C1 segment of cervical spinal cord (tissue), 14 donors: ENCODE results near the gene VSNL1.
"Not testable (repeated sequence)": the region's sequence is repeated elsewhere in the genome, so short reads cannot be mapped to it uniquely, and the experiment has no call there.

ENCODE experiments used
- DNase-seq, 14 donors: peaks; one replicate each; lab custom pipeline; 2025; lab: John Stamatoyannopoulos, UW

VSNL1 gene

DNA sequence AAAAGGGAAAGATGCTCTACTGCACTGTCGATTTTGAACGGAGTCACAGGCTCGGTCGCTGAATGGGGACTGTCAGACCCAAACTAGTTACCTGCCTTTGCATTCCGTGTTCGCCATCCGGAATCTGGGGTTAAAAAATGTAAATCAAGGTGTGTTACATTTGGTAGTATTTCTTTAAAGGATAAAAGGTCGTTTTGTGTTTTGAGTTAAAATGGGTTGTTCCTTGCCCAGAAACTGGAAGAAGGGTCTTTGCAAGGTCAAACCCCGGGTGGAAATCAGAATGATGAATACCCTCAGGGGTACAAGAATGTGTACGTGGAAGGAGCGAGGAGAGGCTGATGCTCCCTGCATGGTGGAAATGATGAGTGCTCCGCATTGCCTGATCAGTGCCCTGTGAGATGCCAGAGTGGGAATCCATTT is 1.0 kb downstream of the VSNL1 start:
- DNase-seq = peak in 1 of 14 donors; percentile 66

DNA sequence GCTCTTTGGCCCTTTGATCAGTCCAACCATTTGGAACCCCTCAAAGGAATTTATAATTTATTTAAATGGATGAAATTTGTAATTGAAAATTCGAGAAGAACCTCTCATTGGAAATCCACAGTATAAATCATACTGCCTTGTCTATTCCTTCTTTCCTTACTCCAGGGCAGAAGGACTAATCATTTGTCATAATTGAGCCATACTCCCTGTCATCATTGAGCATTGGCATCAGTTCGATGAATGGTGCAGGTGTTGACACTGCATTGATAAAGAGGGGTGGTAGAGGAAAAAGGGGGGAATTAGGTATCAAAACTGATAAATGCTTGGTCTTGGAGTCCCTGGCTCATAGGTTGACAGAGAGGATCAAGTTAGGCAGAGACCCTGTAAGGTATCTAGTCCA is 2.0 kb downstream of the VSNL1 start:
- DNase-seq = peak in 1 of 14 donors; percentile 44

DNA sequence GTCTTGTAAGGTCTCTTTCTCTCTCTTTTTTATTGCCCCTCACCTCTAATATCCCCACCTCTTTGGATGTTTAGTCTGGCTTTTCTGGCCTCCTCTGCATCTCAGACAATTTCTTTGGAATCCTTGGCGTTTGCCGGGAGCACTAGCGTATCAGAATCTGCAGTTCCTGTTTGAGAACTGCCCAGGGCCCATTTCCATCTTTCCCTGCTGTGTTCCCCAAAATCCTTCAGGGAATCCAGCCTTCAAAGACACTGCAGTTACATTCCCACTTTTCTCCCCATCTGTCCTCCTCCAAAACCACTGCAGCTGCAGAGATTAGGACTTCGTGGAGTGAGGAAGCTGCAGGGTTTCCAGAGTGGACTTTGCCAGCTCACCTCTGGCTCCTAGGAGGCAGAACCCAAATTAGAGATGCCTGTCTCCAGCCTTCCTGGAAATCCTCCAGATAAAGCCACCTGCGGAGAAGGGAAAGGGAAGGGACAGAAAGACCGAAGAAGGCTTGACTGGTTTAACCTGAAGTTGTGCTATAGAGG is 2.7 kb downstream of the VSNL1 start:
- DNase-seq = peak in 1 of 14 donors; percentile 75

DNA sequence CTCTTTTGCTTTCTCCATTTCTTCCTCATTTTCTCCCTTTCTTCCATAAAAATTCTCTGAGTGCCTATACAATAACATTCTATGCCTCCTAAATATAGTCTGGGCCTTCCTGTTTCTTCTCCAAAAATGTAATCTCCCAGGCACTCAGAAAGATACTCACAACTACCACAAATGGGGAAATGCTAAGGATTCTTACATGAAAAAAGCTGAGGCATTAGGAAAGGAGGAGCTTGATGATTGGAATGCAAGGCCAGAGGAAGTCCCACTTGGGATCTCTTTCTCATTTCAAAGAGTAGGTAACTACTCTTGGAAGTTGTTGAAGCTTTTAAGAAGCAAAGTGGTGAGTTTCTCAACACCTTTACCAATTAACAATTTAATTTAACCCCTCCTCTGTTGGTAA is 3.4 kb downstream of the VSNL1 start:
- DNase-seq = peak in 1 of 14 donors; percentile 36

DNA sequence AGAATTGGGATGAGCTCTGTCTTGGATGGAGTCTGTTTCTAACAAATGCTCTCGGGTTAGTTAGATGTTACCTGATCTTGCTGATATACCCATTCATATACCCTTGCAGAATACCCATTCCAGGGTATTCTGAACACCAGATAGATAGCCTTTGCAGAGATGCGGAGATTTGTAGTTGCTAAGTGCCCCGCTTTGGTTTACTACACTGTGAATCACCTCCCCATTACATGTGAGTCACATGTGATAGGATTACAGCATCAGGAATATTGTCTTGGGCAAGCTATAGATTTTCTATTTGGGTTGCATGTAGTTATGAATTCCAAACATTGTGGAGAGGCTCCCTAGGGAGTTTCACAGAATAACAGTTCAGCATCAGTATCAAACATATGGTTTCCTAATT is 3.8 kb downstream of the VSNL1 start:
- DNase-seq = no peak

DNA sequence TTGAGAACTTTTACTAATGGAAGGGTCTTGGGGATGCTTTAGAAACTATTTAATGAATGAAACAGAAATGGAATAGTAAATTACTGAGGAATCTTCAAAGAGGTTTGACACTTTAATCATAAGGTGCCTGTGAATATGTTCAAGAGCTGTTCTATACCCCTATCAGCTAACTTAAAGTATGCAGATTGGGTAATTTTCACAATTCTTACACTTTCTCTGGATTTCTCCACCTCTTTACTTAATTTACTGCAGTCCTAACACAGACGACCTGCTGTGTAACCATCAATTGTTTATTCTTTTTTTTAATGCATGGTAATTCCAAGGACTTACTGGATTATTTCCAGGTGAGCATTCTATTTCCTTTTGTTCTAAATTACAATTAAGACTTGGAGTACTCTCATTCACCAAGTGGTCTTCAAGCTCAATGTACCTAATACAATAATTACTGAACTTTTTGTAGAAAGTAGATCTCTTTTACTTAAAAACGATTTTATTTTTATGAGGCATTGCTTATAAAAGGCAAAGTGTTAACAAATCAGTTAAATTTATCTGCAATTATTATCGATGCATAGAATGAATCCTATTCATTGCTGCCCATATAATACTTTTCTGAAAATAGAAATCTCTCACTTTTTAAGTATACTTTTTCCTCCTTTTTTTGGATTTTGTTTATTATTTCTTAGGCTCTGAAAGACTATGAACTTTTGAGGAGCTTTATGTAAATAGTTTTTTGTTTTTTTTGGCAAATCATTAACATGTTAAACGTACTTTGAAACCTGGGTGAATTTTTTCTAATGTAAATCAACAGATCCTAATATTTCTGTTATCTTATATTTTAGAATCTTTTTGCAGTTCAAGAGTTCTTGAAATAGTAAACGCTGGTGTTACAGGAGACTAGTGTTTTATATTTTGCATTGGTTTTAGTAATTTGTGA is 5.5 kb downstream of the VSNL1 start:
- DNase-seq = no peak

DNA sequence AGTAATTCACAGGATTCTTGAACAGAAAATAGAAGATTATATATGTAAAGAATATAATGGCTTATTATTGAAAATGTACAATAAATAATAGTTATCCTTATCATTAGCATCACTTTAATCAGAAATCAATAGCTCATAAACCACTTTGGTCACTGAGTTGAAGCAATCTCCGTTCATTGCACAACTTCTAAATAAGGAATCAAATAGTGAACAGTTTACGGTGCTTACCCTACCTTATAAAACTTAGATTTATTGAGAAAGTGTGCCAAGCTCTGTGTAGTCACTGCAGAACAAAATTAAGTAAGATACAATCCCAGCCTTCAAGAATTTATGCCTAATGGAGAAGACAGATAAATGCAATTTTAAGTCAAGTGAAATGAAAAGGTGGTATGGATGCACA is 6.7 kb downstream of the VSNL1 start:
- DNase-seq = no peak

DNA sequence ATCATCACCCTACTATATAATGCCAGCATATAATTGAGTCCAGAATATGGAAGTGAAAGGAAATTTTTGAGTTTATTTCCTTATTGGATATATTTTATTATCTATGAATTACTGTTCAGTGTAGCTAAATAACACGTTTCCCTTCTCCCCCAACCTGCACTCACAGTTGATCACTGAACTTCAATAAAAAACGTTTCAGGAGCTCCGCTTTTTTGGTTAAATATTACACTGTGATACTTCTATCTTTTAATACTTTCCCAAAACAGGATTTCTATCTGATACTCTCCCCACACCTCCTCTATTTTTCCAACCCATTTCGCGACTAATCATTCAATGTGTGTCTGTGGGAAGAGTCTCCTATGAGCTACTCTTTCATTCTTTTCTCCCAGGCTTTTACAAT is 7.2 kb downstream of the VSNL1 start:
- no peak for DNase-seq

DNA sequence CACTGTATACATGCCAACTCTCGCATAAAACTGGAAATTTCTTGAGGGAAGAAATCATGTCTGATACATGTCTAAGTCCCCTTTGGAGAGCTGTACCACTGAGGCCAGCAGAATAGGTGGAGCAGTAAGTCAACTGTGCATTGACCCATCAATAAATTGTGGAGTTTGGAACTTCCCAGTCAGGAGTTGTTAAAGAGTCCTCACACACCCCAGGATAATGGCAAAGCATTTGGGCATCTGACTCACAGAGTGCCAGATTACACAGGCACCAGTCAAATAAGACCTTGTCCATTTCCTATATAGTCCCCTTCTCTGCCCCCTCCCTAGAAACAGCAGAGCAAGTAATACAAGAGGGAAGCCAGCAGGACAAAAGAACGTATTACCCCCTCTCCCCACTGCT is 10.4 kb downstream of the VSNL1 start:
- DNase-seq = no peak

DNA sequence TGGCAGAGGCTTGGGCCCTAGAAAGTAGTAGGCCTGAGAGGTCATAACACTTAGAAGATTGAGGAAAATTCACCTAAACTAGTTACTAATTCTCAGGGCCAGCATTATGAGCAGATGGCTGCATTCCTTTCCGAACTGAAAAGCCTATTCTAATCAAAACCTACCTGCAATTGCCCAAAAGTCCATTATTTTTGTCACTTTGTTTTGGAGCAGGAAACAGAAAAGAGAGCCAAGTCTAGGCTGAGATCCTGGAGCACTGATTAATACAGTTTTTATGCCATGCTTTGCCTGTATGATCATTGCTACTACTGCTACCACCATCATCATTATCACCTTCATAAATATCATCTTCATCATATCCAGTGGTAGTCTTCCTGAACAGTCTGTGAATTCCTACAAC is 14.7 kb downstream of the VSNL1 start:
- no peak for DNase-seq

DNA sequence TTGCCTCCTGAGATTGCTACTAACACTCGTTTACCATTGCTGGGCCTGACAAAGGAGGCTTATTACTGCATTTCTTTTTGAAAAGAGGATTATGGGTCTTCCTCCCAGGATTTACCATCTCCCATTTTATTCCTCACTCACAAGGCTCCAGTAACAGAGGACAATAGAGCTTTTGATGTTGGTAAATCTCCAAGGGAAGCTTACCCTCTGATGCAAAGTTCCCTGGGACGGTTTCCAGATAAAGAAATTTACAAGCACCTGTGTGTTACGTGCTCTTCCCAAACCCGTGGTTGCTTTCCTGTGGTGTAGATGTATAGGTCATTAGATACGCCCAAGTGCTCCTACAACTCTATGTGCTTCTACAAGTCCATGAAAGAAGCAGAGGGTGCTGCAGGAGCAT is 17.1 kb downstream of the VSNL1 start:
- no peak for DNase-seq

DNA sequence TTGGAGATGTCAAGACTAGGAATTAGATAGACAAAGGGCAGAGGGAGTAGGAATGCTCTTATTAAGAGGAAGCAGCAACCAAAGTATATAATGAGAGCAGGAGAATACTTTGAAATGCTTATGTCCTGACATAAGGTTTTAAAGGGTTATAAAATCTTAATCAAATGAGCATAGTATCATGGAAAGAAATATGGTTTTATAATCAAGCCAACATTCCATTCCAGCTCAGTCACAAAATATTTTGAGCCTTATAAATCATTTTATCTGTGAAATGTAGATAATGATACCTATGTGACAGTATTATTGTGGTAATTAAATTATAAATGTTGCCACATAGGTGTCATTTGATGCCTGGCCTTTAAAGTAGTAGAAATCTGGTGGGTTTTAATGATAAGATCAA is 17.6 kb downstream of the VSNL1 start:
- DNase-seq = no peak

DNA sequence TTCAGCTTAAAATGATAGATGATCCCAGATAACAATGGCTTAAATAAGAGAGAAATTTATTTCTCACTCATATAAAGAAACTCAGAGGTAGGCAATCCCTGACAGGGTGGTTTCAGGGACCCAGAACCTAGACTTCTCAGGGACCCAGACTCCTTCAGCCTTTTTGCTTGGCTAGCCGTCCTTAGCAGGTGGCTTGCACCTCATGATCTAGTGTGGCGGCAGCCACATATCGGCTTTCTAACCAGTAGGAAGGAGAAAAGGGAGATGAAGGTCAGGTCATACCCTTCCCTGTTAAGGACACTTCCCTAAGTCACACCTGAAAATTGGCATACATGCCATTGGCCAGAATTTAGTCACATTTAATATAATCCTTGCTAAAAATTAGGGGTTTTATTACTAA is 18.4 kb downstream of the VSNL1 start:
- DNase-seq = peak in 1 of 14 donors; percentile 29

DNA sequence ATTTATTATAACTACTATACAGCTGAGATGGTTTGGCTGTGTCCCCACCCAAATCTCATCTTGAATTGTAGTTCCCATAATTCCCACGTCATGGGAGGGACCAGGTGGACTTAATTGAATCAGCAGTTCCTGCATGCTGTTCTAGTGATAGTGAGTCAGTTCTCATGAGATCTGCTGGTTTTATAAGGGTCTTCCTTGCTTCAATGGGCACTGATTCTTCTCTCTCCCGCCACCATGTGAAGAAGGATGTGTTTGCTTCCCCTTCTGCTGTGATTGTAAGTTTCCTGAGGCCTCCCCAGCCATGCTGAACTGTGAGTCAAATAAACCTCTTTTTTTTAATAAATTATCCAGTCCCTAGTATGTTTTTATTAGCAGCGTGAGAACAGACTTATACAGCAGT is 25.2 kb downstream of the VSNL1 start:
- not testable (repeated sequence) for DNase-seq

DNA sequence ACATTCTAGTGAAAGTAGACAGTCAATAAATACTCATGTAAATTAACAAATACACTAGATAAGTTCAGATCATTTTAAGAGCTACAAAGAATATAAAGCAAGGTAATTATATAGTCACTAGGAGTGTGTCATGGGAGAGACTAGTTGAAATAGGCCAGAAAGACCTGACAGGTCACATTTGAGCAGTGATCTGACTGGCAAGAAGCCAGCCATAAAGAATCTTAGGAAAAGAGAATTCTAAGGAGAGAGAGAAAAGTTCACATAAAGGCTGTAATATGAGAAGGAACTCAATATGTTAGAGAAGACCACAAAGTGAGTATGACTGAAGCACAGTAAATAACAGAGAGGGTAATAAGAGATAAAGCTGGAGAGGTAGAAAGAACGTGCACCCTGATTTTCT is 31.2 kb downstream of the VSNL1 start:
- no peak for DNase-seq

DNA sequence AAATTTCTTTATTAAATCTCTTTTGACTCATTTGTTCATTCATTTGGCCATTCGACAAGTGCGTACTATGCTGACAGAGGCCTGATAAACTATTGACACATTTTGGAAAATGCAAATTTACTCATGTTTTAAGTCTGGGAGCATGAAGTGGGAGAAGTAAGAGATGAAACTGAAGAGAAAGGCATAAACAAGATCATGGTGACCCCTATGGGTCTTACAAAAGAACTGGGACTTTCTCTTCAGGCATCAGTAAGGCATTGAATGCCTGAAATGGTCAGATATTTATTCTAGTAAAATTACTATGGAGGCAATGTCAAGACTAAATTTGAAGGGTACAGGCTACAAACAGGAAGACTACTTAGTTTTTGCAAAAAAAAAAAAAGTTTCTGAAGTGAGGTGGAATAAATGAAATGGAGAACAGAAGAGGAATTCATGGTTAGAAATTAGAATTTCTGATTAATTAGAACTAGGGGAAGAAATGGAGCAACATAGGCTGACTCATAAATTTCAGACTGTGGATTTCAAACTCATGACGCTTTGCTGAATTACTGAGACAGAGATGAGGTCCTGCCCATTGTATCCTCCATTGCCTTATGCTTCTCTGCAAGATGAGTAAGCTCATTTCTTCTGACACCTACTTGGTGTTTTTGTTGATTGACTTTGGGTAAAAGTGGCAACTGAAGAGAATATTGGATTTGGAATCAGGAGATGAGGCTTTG is 32.7 kb downstream of the VSNL1 start:
- DNase-seq = no peak

DNA sequence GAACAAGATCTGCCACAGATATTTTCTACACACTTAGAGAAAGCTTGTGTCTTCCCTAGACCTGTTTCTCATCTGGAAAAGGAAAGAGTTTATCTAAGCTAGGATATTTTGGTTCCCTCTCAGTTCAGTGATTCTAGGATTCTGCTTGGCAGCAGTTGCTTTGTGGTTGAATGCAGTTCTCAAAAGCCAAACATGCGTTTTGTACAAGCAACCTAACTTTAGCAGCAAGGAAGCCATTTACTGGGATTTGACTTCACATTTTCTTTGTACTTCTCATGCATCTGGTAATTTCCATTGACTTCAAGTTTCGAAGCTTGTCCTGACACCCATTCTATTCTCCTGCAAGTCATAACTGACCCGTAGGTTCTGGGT is 33.3 kb downstream of the VSNL1 start:
- no peak for DNase-seq

DNA sequence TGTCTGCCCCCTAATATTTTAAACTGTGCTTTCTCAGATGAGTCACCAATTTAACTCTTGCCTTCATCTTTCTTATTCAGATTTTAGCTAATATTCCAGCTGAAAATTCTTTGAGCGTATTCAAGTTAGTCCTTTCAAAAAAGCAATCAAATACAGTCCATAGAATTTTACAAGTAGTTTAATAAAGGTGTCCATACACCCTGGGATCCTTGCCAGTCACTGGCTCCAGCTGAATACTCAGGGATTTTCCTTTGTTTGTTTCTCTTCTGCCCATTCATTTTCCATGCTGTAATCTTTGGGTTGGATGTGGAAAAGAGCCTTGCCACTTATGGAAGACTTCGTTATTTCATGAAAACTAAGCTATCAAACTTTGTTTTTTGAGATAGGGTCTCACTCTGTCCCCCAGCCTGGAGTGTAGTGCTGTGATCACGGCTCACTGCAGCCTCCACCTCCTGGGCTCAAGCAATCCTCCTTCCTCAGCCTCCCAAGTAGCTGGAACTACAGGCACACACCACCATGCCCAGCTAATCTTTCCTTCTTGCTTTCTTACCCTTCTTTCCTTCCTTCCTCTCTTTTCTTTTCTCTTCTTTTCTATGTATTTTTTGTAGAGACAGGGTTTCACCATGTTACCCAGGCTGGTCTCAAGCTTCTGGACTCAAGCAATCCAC is 34.0 kb downstream of the VSNL1 start:
- DNase-seq = no peak

DNA sequence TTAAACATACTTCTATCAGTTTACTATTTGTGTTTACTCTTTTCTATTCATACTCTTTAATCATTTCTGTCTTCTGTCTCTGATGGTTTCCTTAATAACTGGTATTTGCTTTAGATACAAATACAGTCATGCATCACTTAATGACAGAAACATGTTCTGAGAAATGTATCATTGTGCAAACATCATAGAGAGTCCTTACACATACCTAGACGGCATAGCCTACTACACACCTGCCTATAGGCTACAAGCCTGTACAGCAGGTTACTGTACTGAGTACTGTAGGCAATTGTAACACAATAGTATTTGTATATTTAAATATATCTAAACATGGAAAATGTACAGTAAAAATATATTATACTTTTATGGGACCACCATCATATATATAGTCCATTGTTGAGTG is 36.3 kb downstream of the VSNL1 start:
- DNase-seq = no peak

DNA sequence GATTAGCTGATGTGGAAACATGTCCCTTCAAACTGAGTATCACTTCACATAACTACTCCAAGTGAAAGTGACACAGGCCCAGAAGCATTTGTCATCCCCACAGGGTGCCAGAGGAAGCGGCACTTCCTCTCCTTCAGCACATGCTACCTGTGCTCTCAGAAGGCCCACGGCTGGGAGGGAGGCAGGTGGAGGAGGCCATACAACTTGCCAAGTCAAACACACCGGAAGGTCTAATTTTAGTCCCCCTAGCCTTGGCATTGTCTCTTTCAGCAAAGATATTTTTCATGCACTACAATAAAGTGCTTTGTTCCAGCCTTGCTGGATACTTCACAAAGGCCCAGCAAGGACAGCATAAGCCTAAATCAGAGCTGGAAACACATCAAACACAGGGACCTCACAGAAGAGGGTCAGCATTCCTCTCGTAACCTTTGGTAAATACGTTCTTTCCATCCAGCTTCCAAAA is 38.0 kb downstream of the VSNL1 start:
- peak in 3 of 14 donors; percentile 14 to 97 (median 48) for DNase-seq

DNA sequence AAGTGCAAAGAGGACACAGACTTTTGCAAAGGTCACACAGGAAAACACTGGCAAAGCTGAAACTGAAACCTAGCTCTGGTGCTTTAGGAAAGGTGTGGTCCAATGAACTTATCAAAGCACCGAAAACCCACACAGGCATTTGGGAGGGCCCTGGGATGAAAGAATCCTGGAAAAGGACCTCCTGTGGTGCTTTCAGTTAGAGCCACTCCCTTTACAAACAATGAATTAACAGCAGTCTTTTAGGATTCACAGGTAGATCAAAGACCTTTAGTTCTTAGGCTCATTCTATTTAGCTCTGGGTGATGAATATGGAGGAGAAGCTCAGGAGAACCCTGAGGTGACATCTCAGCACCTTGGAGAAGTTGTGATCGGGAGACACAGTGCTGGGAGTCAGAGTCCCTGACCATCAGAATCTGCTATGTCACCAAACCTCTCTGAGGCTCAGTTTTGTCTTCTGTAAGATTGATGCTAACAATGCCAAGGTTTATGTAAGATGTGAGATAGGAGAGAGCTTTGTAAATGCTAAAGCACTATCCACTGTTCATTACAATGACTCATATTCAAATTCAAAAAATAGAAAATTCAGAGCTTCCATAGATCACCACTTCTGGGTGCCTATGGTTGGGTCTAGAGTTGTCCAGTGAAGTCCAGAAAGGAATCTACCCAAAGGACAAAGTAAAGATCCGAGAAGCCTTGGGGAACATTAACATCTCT is 39.3 kb downstream of the VSNL1 start:
- no peak for DNase-seq
